Loucy (cell line): ENCODE data around the gene PAX2.

Experiments
- H2AFZ ChIP-seq: fragments of 200-600 bp; sonication (generic); 2 replicates; pipeline ENCODE4 v1.6.0; 2016; ENCODE audit warnings: antibody characterized with exemption, mild to moderate bottlenecking, low read length, moderate library complexity
- H3F3A ChIP-seq: fragments of 200-600 bp; 2 replicates; pipeline ENCODE4 v1.6.0; 2016; ENCODE audit warnings: antibody characterized with exemption, low read depth, mild to moderate bottlenecking
- H3K27me3 ChIP-seq: fragments of 200-600 bp; sonication (generic); 2 replicates; pipeline ENCODE4 v1.6.1; 2014; ENCODE audit warnings: low read length, mild to moderate bottlenecking; ENCODE audit not compliant: insufficient read depth, poor library complexity, severe bottlenecking
- H3K36me3 ChIP-seq: fragments of 200-600 bp; sonication (generic); 2 replicates; pipeline ENCODE4 v1.6.1; 2016; ENCODE audit warnings: low read length; ENCODE audit not compliant: insufficient read depth
- H3K4me1 ChIP-seq: fragments of 200-600 bp; sonication (generic); 2 replicates; pipeline ENCODE4 v1.5.1; 2014; ENCODE audit warnings: low read length, mild to moderate bottlenecking; ENCODE audit not compliant: insufficient read depth, poor library complexity, severe bottlenecking
- H3K4me2 ChIP-seq: fragments of 200-600 bp; sonication (generic); 2 replicates; pipeline ENCODE4 v1.6.0; 2014; ENCODE audit warnings: antibody characterized with exemption, low read length, low read depth, mild to moderate bottlenecking; ENCODE audit not compliant: poor library complexity, severe bottlenecking
- H3K4me3 ChIP-seq: fragments of 200-600 bp; sonication (generic); 2 replicates; pipeline ENCODE4 v1.5.1; 2014; ENCODE audit warnings: low read length, mild to moderate bottlenecking, mixed read lengths; ENCODE audit not compliant: poor library complexity, severe bottlenecking
- H3K79me2 ChIP-seq: fragments of 200-600 bp; sonication (generic); 2 replicates; pipeline ENCODE4 v1.6.1; 2014; ENCODE audit warnings: low read length; ENCODE audit not compliant: insufficient read depth
- H3K9ac ChIP-seq: fragments of 200-600 bp; sonication (generic); 2 replicates; pipeline ENCODE4 v1.6.0; 2014; ENCODE audit warnings: mild to moderate bottlenecking, low read depth, low read length, moderate library complexity; ENCODE audit not compliant: poor library complexity, severe bottlenecking
- H3K9me2 ChIP-seq: fragments of 200-600 bp; sonication (generic); replicated peaks from 2 replicates; pipeline ENCODE4 v1.6.1; 2016; ENCODE audit warnings: low read depth, low read length, mixed read lengths
- H3K9me3 ChIP-seq: fragments of 200-600 bp; sonication (generic); 2 replicates; pipeline ENCODE4 v1.6.1; 2014; ENCODE audit warnings: mild to moderate bottlenecking, antibody characterized with exemption, low read length, low read depth; ENCODE audit not compliant: insufficient read depth
- H4K20me1 ChIP-seq: fragments of 200-600 bp; sonication (generic); 2 replicates; pipeline ENCODE4 v1.6.0; 2014; ENCODE audit warnings: antibody characterized with exemption, low read length, mild to moderate bottlenecking; ENCODE audit not compliant: insufficient read depth, poor library complexity, severe bottlenecking
- CTCF ChIP-seq: fragments of 200-600 bp; sonication (generic); conservative IDR thresholded peaks from 2 replicates; pipeline ENCODE4 v1.5.1; 2014; ENCODE audit warnings: mild to moderate bottlenecking, antibody characterized with exemption, low read length
- EZH2phosphoT487 ChIP-seq: fragments of 200-600 bp; IDR thresholded peaks from 2 replicates; pipeline ENCODE4 v1.6.1; 2018; ENCODE audit warnings: antibody characterized with exemption, mild to moderate bottlenecking, moderate library complexity, borderline replicate concordance

The PAX2 gene

GRCh38 chr10:100766693-100767421 lies 21.5 kb downstream of the PAX2 start:
- Histone ChIP-seq H3K4me1 (peaks cover 32% of the 10 kb centered on the region), H3K79me2 (no peaks in the 10 kb centered on the region), H3K4me2 (no peak overlapping the region), H2AFZ (no peak overlapping the region), H3K36me3 (no peaks in the 10 kb centered on the region), H3K27me3 (no peaks in the 10 kb centered on the region), H4K20me1 (no peaks in the 10 kb centered on the region), H3K9ac (no peak overlapping the region), H3K9me2 (no peaks in the 10 kb centered on the region), H3K4me3 (no peak overlapping the region), H3F3A (no peaks in the 10 kb centered on the region), H3K9me3 (no peaks in the 10 kb centered on the region)
- TF ChIP-seq CTCF: no peak

GRCh38 chr10:100767422-100767775 lies 22.0 kb downstream of the PAX2 start:
- H2AFZ ChIP-seq: no peak overlapping the region
- H3K9me3 ChIP-seq: no peaks in the 10 kb centered on the region
- no peaks in the 10 kb centered on the region for H3K36me3 ChIP-seq
- no peak for TF ChIP-seq EZH2phosphoT487
- TF ChIP-seq CTCF: no peak
- no peaks in the 10 kb centered on the region for H4K20me1 ChIP-seq
- H3K4me3 ChIP-seq: no peak overlapping the region
- H3K27me3 ChIP-seq: no peaks in the 10 kb centered on the region
- no peaks in the 10 kb centered on the region for H3K9me2 ChIP-seq
- H3K79me2 ChIP-seq: no peaks in the 10 kb centered on the region
- H3K4me2 ChIP-seq: no peak overlapping the region
- peaks cover 28% of the 10 kb centered on the region for H3K4me1 ChIP-seq
- H3K9ac ChIP-seq: no peak overlapping the region
- no peaks in the 10 kb centered on the region for H3F3A ChIP-seq

GRCh38 chr10:100769481-100769880 lies 24.1 kb downstream of the PAX2 start:
- H3K9me3 ChIP-seq: no peaks in the 10 kb centered on the region
- no peaks in the 10 kb centered on the region for H3K79me2 ChIP-seq
- no peaks in the 10 kb centered on the region for H3K9me2 ChIP-seq
- peaks cover 14% of the 10 kb centered on the region for H3K4me1 ChIP-seq
- H2AFZ ChIP-seq: no peak overlapping the region
- no peaks in the 10 kb centered on the region; the same call in 1 of the 2 replicates for H3K36me3 ChIP-seq
- TF ChIP-seq EZH2phosphoT487 (no peak), CTCF (no peak)
- H3K4me3 ChIP-seq: no peak overlapping the region
- H4K20me1 ChIP-seq: no peaks in the 10 kb centered on the region
- H3F3A ChIP-seq: no peaks in the 10 kb centered on the region
- no peaks in the 10 kb centered on the region for H3K27me3 ChIP-seq
- H3K9ac ChIP-seq: no peak overlapping the region
- no peak overlapping the region for H3K4me2 ChIP-seq
